Left kidney (tissue), 2 donors: ENCODE results near the gene CDK5R1. TPM values are rescaled to one million over a fixed set of nuclear protein-coding genes. Genes with fewer than 3 reads are reported as not detected.

Source experiments
- DNase-seq: peaks from one replicate; pipeline ENCODE4 v3.0.0-alpha.2; 2013
- polyA plus RNA-seq: library from polyadenylated mRNA; unstranded; fragments of 120-200 nt; gene quantifications from one replicate; pipeline ENCODE4 v1.2.1, GENCODE V29; 2013; ENCODE audit not compliant: insufficient read length

CDK5R1 gene
- polyA plus RNA-seq, 1 donor: 4.6 TPM

DNA sequence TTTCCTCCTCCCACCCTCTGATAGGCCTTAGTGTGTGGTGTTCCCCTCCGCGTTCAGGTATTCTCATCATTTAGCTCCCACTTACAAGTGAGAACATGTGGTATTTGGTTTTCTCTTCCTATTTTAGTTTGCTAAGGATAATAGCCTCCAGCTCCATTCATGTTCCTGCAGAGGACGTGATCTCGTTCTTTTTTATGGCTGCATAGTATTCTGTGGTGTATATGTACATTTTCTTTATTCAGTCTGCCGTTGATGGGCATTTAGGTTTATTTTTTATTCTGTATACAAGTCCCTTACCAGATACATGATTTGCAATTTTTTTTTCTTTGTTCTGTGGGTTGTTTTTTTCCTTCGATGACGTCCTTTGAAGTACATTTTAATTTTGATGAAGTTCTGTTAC, 18.8 kb upstream of the CDK5R1 start:
- no peak for DNase-seq

DNA sequence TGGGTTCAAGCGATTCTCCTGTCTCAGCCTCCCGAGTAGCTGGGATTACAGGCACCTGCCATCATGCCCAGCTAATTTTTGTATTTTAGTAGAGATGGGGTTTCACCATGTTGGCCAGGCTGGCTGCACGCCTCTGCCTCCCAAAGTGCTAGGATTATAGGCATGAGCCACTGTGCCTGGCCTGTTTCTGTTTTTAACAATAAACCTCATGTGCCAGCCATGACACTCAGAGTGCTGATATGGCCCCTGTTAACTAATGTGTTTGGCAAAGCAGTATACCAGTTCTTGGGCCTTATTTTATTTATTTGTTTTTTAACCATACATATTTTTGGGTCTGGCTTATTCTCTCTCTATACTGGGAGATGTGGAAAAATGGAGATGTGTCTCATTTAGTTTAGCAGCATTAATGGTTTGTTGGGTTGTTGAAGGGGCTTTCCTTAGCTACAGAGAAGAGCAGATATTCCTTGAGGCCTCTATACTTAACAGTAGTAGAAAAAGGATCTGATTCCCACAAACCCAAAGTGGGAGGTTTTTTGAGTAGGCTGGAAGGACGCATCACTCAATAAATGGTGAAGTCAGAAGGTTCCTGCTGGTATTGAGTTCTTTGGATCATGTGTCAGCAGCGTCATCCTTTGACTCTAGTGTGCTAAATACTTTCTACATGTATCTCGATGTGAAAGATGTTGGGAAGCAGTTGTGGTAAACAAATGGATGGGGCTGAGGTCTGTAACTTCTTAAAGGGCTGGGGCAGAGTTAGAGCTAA, 16.2 kb upstream of the CDK5R1 start:
- DNase-seq: no peak

- DNase-seq: no peak
Observed at GRCh38 chr17:32471652-32472051, 15.1 kb upstream of the CDK5R1 start.

GRCh38 chr17:32475258-32475657, 11.5 kb upstream of the CDK5R1 start:
- no peak for DNase-seq

DNA sequence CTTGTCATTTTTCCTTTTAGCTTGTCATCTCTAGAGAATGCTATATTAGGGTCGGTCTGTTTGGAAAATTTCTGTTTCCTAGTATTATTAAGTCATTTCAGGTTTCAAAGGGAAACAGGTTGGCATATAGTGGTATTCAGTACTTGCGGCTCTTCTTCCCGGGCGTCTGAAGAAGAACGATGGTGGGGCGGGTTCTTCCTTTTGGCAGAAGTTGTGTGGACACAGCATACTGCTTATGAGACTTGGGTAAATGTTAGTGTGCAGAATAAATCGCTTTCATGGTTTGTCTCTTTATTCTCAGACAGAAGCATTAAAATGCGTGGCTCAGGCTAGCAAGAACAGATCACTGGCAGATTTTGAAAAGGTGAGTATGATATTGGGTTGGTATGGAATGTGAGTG, 9.6 kb upstream of the CDK5R1 start:
- DNase-seq: no peak

- DNase-seq: no peak
Observed at GRCh38 chr17:32479074-32479617, 7.6 kb upstream of the CDK5R1 start.

GRCh38 chr17:32481193-32481592, 5.6 kb upstream of the CDK5R1 start:
- no peak for DNase-seq

DNA sequence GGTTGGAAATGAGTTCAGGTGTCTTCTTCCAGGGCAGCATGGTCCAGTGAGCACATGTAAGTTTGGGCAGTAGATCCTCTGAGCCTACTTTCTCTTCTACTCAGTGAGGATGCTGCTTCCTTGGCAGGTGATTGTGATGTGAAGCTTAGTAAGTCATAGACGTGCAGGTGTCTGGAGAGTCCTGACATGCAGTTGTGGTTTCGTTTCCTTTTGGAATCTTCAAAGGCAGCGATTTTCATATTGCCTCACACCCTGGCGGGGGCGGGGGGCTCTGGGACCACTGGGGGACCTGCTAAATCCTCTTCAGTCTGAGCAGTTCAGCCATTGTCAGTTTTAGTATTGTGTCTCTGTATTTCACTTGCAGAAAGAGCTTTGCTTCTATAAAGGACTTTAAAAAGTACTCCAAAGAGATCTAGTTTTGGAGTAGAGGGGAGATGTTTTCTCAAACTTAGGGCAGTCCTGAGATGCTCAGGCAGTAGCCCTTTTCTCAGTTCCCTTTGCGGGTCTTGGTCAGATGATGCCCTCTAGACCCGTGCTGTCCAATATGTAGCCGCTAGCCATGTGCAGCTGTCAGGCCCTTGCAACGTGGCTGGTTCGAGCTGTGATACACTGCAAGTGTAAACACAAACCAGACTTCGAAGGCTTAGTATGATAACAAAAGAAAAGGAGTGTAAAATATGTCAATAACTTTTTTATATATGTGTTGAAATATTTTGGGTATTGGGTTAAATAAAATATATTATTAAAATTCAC, 4.0 kb upstream of the CDK5R1 start:
- DNase-seq: no peak

DNA sequence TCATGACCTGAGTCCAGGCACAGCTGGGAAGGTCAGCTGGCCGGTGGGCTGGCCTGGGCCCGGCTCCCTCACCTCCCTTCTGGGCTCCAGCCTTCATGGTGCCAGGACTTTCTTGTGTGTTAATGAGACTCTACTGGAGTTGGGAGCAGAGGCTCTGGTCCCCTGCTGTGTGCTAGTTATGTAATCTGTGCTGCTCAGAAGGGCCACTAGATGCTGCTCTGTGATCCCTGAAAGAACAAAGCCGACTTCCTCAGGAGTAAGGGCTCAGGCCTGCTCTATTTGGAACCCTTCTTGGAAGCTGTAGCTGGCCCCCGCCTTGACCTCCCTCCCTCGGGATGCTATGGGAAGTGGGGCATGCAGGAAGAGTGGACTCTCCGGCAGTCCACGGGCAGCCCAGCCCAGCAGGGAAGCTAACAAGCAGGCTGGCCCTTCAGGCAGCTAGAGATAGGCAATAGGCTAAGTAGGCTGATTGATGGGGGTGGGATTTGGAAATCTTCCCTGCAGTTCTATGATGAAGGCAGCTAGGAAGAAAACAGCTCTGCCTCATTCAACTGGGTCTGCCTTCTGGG, 3.3 kb upstream of the CDK5R1 start:
- peak; percentile 73 for DNase-seq

DNA sequence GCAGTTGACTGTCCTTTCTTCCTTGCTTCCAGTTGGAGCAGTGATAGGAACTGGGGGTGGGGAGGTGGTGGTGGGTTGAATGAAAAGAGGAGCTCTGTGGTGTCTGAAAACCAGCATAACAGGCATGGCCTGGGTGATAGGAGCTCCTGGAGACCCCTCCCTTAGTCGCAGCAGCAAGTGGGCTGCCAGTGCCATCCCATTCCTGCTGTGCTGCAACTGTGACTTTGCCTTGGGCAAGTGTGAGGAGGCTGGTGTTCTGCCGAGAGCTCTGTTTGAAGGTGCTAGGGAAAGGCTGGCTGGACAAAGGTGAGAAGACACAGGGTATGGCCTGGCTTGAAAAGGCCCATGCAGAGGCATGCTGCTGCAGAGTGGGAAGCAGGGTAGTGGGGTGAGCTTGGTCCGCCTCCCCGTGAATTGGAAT, 2.7 kb upstream of the CDK5R1 start:
- DNase-seq: no peak

DNA sequence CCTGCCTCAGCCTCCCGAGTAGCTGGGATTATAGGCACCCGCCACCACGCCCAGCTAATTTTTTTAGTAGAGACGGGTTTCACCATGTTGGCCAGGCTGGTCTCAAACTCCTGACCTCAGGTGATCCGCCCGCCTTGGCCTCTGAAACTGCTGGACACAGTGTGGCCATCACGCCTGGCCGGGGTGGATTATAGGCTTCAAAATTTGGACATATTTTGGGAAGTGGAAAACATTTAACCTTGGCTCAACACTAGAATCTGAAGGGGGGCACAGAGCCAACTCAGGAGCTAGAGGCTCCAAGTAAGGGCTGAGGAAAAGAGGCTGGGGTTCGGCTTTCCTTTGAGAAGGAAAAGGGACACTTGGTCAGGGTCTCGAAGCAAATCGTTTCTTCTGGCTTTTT, 2.2 kb upstream of the CDK5R1 start:
- no peak for DNase-seq

- DNase-seq: no peak
Observed at GRCh38 chr17:32485261-32486110, 1.3 kb upstream of the CDK5R1 start.

GRCh38 chr17:32486111-32486700, 587 bp upstream of the CDK5R1 start:
- DNase-seq: peak; percentile 78

DNA sequence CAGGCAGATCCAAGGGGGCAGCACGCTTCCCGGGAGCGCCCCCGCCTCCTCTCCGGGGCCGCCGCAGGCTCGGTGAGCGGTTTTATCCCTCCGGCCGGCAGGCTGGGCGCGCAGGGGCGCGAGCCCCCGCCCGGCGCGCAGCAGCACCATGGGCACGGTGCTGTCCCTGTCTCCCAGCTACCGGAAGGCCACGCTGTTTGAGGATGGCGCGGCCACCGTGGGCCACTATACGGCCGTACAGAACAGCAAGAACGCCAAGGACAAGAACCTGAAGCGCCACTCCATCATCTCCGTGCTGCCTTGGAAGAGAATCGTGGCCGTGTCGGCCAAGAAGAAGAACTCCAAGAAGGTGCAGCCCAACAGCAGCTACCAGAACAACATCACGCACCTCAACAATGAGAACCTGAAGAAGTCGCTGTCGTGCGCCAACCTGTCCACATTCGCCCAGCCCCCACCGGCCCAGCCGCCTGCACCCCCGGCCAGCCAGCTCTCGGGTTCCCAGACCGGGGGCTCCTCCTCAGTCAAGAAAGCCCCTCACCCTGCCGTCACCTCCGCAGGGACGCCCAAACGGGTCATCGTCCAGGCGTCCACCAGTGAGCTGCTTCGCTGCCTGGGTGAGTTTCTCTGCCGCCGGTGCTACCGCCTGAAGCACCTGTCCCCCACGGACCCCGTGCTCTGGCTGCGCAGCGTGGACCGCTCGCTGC, 832 bp downstream of the CDK5R1 start:
- DNase-seq: no peak

DNA sequence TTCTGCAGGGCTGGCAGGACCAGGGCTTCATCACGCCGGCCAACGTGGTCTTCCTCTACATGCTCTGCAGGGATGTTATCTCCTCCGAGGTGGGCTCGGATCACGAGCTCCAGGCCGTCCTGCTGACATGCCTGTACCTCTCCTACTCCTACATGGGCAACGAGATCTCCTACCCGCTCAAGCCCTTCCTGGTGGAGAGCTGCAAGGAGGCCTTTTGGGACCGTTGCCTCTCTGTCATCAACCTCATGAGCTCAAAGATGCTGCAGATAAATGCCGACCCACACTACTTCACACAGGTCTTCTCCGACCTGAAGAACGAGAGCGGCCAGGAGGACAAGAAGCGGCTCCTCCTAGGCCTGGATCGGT, 1.4 kb downstream of the CDK5R1 start:
- no peak for DNase-seq

GRCh38 chr17:32488604-32489180, 1.9 kb downstream of the CDK5R1 start:
- no peak for DNase-seq

- DNase-seq: no peak
Observed at GRCh38 chr17:32489320-32490100, 2.7 kb downstream of the CDK5R1 start.

GRCh38 chr17:32490101-32490482, 3.3 kb downstream of the CDK5R1 start:
- no peak for DNase-seq

GRCh38 chr17:32491371-32492263, 4.8 kb downstream of the CDK5R1 start:
- DNase-seq: no peak
